Esophagus squamous epithelium (tissue), 5 donors: ENCODE results near the gene PEX7. TPM values are rescaled to one million over a fixed set of nuclear protein-coding genes. Genes with fewer than 3 reads are reported as not detected.

Experiments used
- DNase-seq: peaks from one replicate; lab custom pipeline; 2025; lab: John Stamatoyannopoulos, UW
- H3K27ac ChIP-seq, 4 donors: fragments of 200-600 bp; sonication (generic); one replicate each; pipeline ENCODE4 v1.5.1; 2016 to 2019; ENCODE audit warnings: mild to moderate bottlenecking in 1 of 4
- H3K27me3 ChIP-seq, 4 donors: fragments of 200-600 bp; sonication (generic); 1 replicate in 3 of 4; 2 replicates in 1 of 4; pipeline versions ENCODE4 v1.5.1 to v1.6.0; 2017 to 2021; ENCODE audit warnings: antibody characterized with exemption in 1 of 4
- H3K36me3 ChIP-seq, 3 donors: fragments of 200-600 bp; sonication (generic); one replicate each; pipeline ENCODE4 v1.5.1; 2016 to 2019
- H3K4me1 ChIP-seq, 3 donors: fragments of 200-600 bp; sonication (generic); one replicate each; pipeline ENCODE4 v1.5.1; 2017 to 2019
- H3K4me3 ChIP-seq, 4 donors: fragments of 200-600 bp; sonication (generic); 1 replicate in 3 of 4; 2 replicates in 1 of 4; pipeline ENCODE4 v1.5.1; 2016 to 2019; ENCODE audit warnings: mild to moderate bottlenecking in 2 of 4, moderate library complexity in 1 of 4
- H3K9me3 ChIP-seq, 3 donors: fragments of 200-600 bp; sonication (generic); one replicate each; pipeline ENCODE4 v1.5.1; 2016 to 2019
- CTCF ChIP-seq, 6 experiments: fragments of 450-650 bp in 4 of 6; fragments of 200-600 bp in 2 of 6; sonication (generic) in 2 of 6; IDR thresholded peaks; one replicate each; pipeline ENCODE4 v1.5.1; 2016 to 2019; ENCODE audit warnings: antibody characterized with exemption in 6 of 6, mild to moderate bottlenecking in 4 of 6, moderate library complexity in 4 of 6
- POLR2A ChIP-seq, 4 donors: fragments of 450-650 bp; IDR thresholded peaks; one replicate each; pipeline ENCODE4 v1.6.1; 2017; ENCODE audit warnings: antibody characterized with exemption in 4 of 4, mild to moderate bottlenecking in 4 of 4, moderate library complexity in 3 of 4
- WGBS, 2 donors: methylation state at CpG; one replicate each; pipeline ENCODE4 v1.1.5; 2018; 5-methylcytosine and 5-hydroxymethylcytosine counted together
- intact Hi-C: fragments of 100-400 bp; cut with DNase I; formaldehyde crosslinking; loops from one replicate; pipeline ENCODE4 v1.15.0; 2022
- total RNA-seq, 4 donors: library from RNA; depleted of rRNA; stranded (reverse); fragments of >200 nt; gene quantifications; one replicate each; pipeline ENCODE4 v1.1.0, GENCODE V29; 2016
- donor health status: DM: yes; HTN: yes; CAD: no.

Gene PEX7
- total RNA-seq, 4 donors from 2014 or later, result 5.4 to 14.2 (median 11.8) TPM

DNA sequence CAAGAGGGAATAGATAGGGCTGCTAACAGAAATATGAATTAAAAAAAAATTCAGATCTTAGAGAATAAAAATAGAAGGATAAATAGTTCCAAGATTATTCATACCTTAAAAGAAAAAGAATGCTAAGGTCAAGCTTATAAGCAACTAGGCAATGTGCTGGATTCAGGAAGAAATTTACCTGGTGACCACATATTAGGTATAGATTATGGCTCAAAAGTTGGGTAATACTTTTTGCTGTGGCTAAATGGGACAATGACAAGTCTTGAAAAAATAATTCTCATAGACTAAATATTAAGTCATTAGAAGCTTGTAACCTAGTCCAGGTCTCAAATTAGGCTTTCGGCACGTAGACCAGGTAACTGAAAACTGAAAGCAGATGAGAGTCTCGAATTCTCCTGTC, 47.3 kb upstream of the PEX7 start:
- DNase-seq, result no peak
- no peaks in the 10 kb centered on the region for H3K9me3 ChIP-seq
- H3K27ac ChIP-seq, result peak overlapping the region in 3 of 4 donors; percentile 24 to 64 (median 28)
- H3K4me1 ChIP-seq, result peaks cover 0 to 61% (median 44%) of the 10 kb centered on the region in 3 donors
- TF ChIP-seq CTCF (IDR thresholded peaks at IDR 0.05) (no peak), POLR2A (IDR thresholded peaks at IDR 0.05) (no peak)
- intact Hi-C loops, result no loop called here
- no peaks in the 10 kb centered on the region for H3K27me3 ChIP-seq
- no peaks in the 10 kb centered on the region for H3K36me3 ChIP-seq
- no peak overlapping the region for H3K4me3 ChIP-seq
- WGBS, 2 donors, result 77 to 87% methylated on average over 3 of the region's 3 CpGs

GRCh38 chr6:136775548-136775947, 46.8 kb upstream of the PEX7 start:
- H3K4me3 ChIP-seq, result no peak overlapping the region
- H3K4me1 ChIP-seq, result peaks cover 0 to 65% (median 44%) of the 10 kb centered on the region in 3 donors
- DNase-seq, result no peak
- intact Hi-C loops, result no loop called here
- no peaks in the 10 kb centered on the region for H3K9me3 ChIP-seq
- TF ChIP-seq CTCF (IDR thresholded peaks at IDR 0.05) (no peak), POLR2A (IDR thresholded peaks at IDR 0.05) (no peak)
- H3K27ac ChIP-seq, result peak overlapping the region in 3 of 4 donors; percentile 24 to 64 (median 28)
- 78 to 86% methylated on average over 2 of the region's 2 CpGs for WGBS, 2 donors
- no peaks in the 10 kb centered on the region for H3K27me3 ChIP-seq
- H3K36me3 ChIP-seq, result no peaks in the 10 kb centered on the region

- no peak for TF ChIP-seq POLR2A (IDR thresholded peaks at IDR 0.05)
- no peak for TF ChIP-seq CTCF (IDR thresholded peaks at IDR 0.05)
- intact Hi-C loops, result no loop called here
- no peak for DNase-seq
- 79 to 83% methylated on average over 3 of the region's 3 CpGs for WGBS, 2 donors
- Histone ChIP-seq H3K36me3 (no peaks in the 10 kb centered on the region), H3K27me3 (no peaks in the 10 kb centered on the region), H3K4me1 (peaks cover 7 to 67% (median 36%) of the 10 kb centered on the region in 3 donors), H3K4me3 (no peak overlapping the region), H3K27ac (no peak overlapping the region), H3K9me3 (no peaks in the 10 kb centered on the region)
Measured at GRCh38 chr6:136777651-136778050, 44.7 kb upstream of the PEX7 start.

- Histone ChIP-seq H3K27ac (no peak overlapping the region), H3K4me1 (peaks cover 21 to 67% (median 35%) of the 10 kb centered on the region in 3 donors)
Measured at GRCh38 chr6:136779682-136780081, 42.7 kb upstream of the PEX7 start.

DNA sequence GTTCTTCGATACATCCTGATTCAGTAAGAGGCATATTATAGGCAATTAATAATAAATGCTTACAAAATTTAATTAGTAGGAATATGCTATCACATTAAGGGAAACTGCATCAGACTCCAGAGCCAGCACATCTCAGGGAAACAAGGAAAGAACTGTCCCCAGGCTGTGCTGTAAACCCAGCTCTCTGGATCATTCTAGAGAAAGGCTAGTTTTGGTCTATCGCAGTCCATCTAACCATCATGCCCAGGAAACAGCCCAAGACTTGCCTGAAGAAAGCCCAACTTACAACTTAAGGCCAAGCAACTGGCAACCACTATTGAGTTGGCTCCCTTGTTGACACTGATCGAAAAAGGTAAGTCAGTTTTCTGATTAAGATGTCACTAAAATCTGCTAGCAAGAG, 41.4 kb upstream of the PEX7 start:
- no peak overlapping the region for H3K27ac ChIP-seq
- TF ChIP-seq CTCF (IDR thresholded peaks at IDR 0.05) (no peak), POLR2A (IDR thresholded peaks at IDR 0.05) (no peak)
- no peaks in the 10 kb centered on the region for H3K27me3 ChIP-seq
- H3K36me3 ChIP-seq, result no peaks in the 10 kb centered on the region
- H3K9me3 ChIP-seq, result no peaks in the 10 kb centered on the region
- no peak overlapping the region for H3K4me3 ChIP-seq
- DNase-seq, result no peak
- peaks cover 29 to 70% (median 41%) of the 10 kb centered on the region in 3 donors for H3K4me1 ChIP-seq
- WGBS, 2 donors, result 92 to 98% methylated on average over 3 of the region's 3 CpGs
- intact Hi-C loops, result no loop called here

More at GRCh38 chr6:136779682-136780081, 42.7 kb upstream of the PEX7 start:
- TF ChIP-seq CTCF (IDR thresholded peaks at IDR 0.05), result no peak
- TF ChIP-seq POLR2A (IDR thresholded peaks at IDR 0.05), result no peak
- WGBS, 2 donors, result 60 to 67% methylated on average over 1 of the region's 1 CpG
- intact Hi-C loops, result no loop called here
- Histone ChIP-seq H3K36me3 (no peaks in the 10 kb centered on the region), H3K9me3 (no peaks in the 10 kb centered on the region), H3K27me3 (no peaks in the 10 kb centered on the region), H3K4me3 (no peak overlapping the region)
- DNase-seq, result no peak
